IMR-90 (cell line): ENCODE results near the gene EPC1. TPM values are rescaled to one million over a fixed set of nuclear protein-coding genes. Genes with fewer than 3 reads are reported as not detected.

Experiments
- ATAC-seq: fragments of 200-7000 bp; cut with Tn5 transposase; 2 replicates; pipeline ENCODE4 v1.9.1; 2020; ENCODE audit warnings: low read depth, mild to moderate bottlenecking, moderate library complexity
- BruUV-seq: library from RNA; stranded (reverse); fragments of 400-500 nt; replicated peaks from 2 replicates; lab custom pipeline; 2021; lab: Mats Ljungman, UMichigan
- CTCF ChIA-PET: fragments of 300-600 bp; formaldehyde crosslinking; extraction: SDS; loops from one replicate; lab custom pipeline; 2021; ENCODE audit warnings: antibody characterized with exemption; lab: Yijun Ruan, JAX
- POLR2A ChIA-PET: fragments of 300-600 bp; sonication (Branson Sonifier 250); formaldehyde crosslinking; loops from one replicate; lab custom pipeline; 2022; ENCODE audit warnings: antibody characterized with exemption; ENCODE audit not compliant: unreplicated experiment; lab: Charles Lee
- DNase-seq: peaks from one replicate; pipeline ENCODE4 v3.0.0; 2013
- H2AFZ ChIP-seq: replicated peaks from 2 replicates; pipeline ENCODE3; 2013; ENCODE audit warnings: low read length, mild to moderate bottlenecking; ENCODE audit not compliant: poor library complexity
- H2AK5ac ChIP-seq: 2 replicates; pipeline ENCODE4 v1.6.1; 2013; ENCODE audit warnings: low read depth, low read length, inconsistent platforms
- H2AK9ac ChIP-seq: replicated peaks from 2 replicates; pipeline ENCODE3; 2013; ENCODE audit warnings: mild to moderate bottlenecking, low read depth, low read length, moderate library complexity; ENCODE audit not compliant: poor library complexity
- H2BK120ac ChIP-seq: 2 replicates; pipeline ENCODE4 v1.6.1; 2013; ENCODE audit warnings: low read depth, low read length, inconsistent platforms
- H2BK15ac ChIP-seq: 3 replicates; pipeline ENCODE4 v1.6.1; 2013; ENCODE audit warnings: low read depth, low read length, inconsistent platforms
- H2BK20ac ChIP-seq: 2 replicates; pipeline ENCODE4 v1.6.1; 2013; ENCODE audit warnings: low read depth, mild to moderate bottlenecking, inconsistent platforms, low read length, moderate library complexity
- H2BK5ac ChIP-seq: 2 replicates; pipeline ENCODE4 v1.6.1; 2013; ENCODE audit warnings: mild to moderate bottlenecking, low read depth, low read length, inconsistent platforms; ENCODE audit not compliant: poor library complexity, severe bottlenecking
- H3K14ac ChIP-seq: replicated peaks from 2 replicates; pipeline ENCODE4 v1.6.1; 2013; ENCODE audit warnings: low read depth, low read length, inconsistent platforms
- H3K18ac ChIP-seq: 2 replicates; pipeline ENCODE4 v1.6.1; 2013; ENCODE audit warnings: low read depth, low read length, control low read depth
- H3K23ac ChIP-seq: 2 replicates; pipeline ENCODE4 v1.6.1; 2013; ENCODE audit warnings: low read depth, low read length, inconsistent platforms
- H3K27ac ChIP-seq: 2 replicates; pipeline ENCODE4 v1.5.1; 2013; ENCODE audit warnings: mild to moderate bottlenecking, control low read depth, low read length; ENCODE audit not compliant: insufficient read depth
- H3K27me3 ChIP-seq: 2 replicates; pipeline ENCODE4 v1.6.1; 2013; ENCODE audit warnings: low read length; ENCODE audit not compliant: control insufficient read depth, insufficient read depth
- H3K36me3 ChIP-seq: 2 replicates; pipeline ENCODE4 v1.6.1; 2013; ENCODE audit warnings: low read length, mixed read lengths; ENCODE audit not compliant: control insufficient read depth, insufficient read depth
- H3K4ac ChIP-seq: 2 replicates; pipeline ENCODE4 v1.6.1; 2013; ENCODE audit warnings: low read depth, low read length, inconsistent platforms
- H3K4me1 ChIP-seq: 2 replicates; pipeline ENCODE4 v1.6.1; 2013; ENCODE audit warnings: low read length, mixed read lengths; ENCODE audit not compliant: control insufficient read depth, insufficient read depth
- H3K4me2 ChIP-seq: 2 replicates; pipeline ENCODE4 v1.6.1; 2013; ENCODE audit warnings: low read depth, mild to moderate bottlenecking, control low read depth, low read length, moderate library complexity
- H3K4me3 ChIP-seq: 2 replicates; pipeline ENCODE4 v1.5.1; 2013; ENCODE audit warnings: low read depth, mild to moderate bottlenecking, control low read depth, low read length, moderate library complexity; ENCODE audit not compliant: insufficient read depth
- H3K56ac ChIP-seq: 2 replicates; pipeline ENCODE4 v1.6.1; 2013; ENCODE audit warnings: low read length, inconsistent platforms; ENCODE audit not compliant: insufficient read depth; ENCODE audit errors: extremely low read depth
- H3K79me1 ChIP-seq, 2 experiments: 2 replicates each; pipeline ENCODE4 v1.6.1; 2013; ENCODE audit warnings: low read length in 2 of 2, inconsistent platforms in 1 of 2, low read depth in 1 of 2
- H3K9ac ChIP-seq: 2 replicates; pipeline ENCODE4 v1.6.1; 2013; ENCODE audit warnings: low read depth, low read length, control low read depth
- H3K9me1 ChIP-seq: 2 replicates; pipeline ENCODE4 v1.6.1; 2013; ENCODE audit warnings: low read length, inconsistent platforms; ENCODE audit not compliant: insufficient read depth
- H3K9me3 ChIP-seq: 2 replicates; pipeline ENCODE4 v1.6.1; 2013; ENCODE audit warnings: low read length; ENCODE audit not compliant: control insufficient read depth, insufficient read depth
- H4K20me1 ChIP-seq: 2 replicates; pipeline ENCODE4 v1.6.1; 2013; ENCODE audit warnings: low read length, inconsistent platforms; ENCODE audit not compliant: insufficient read depth
- H4K5ac ChIP-seq: 2 replicates; pipeline ENCODE4 v1.6.1; 2013; ENCODE audit warnings: mild to moderate bottlenecking, low read depth, low read length, control low read depth
- H4K8ac ChIP-seq, 2 experiments: 2 replicates each; pipeline ENCODE4 v1.6.1; 2013; ENCODE audit warnings: low read depth in 2 of 2, low read length in 2 of 2, control low read depth in 1 of 2, inconsistent platforms in 1 of 2
- H4K91ac ChIP-seq: 2 replicates; pipeline ENCODE4 v1.6.1; 2013; ENCODE audit warnings: low read depth, low read length, inconsistent platforms; ENCODE audit not compliant: insufficient read depth
- CEBPB ChIP-seq: IDR thresholded peaks from 2 replicates; pipeline ENCODE4 v1.6.1; 2012; ENCODE audit warnings: low read depth, low read length, improper control_type of control experiment
- MXI1 ChIP-seq: IDR thresholded peaks from 2 replicates; pipeline ENCODE4 v1.6.1; 2012; ENCODE audit warnings: low read depth, mild to moderate bottlenecking, low read length, moderate library complexity, borderline replicate concordance
- POLR2A ChIP-seq: IDR thresholded peaks from 2 replicates; pipeline ENCODE4 v1.6.1; 2012; ENCODE audit warnings: mild to moderate bottlenecking, low read depth, low read length
- RCOR1 ChIP-seq: IDR thresholded peaks from 2 replicates; pipeline ENCODE4 v1.6.1; 2012; ENCODE audit warnings: mild to moderate bottlenecking, low read length, improper control_type of control experiment; ENCODE audit not compliant: insufficient replicate concordance
- RFX5 ChIP-seq: IDR thresholded peaks from 2 replicates; pipeline ENCODE4 v1.8.0; 2012; ENCODE audit warnings: low read depth, mild to moderate bottlenecking, low read length, moderate library complexity
- SMC3 ChIP-seq: fragments of 150-350 bp; IDR thresholded peaks from 2 replicates; pipeline ENCODE4 v1.6.1; 2016; ENCODE audit warnings: low read depth, mild to moderate bottlenecking, antibody characterized with exemption, low read length, moderate library complexity
- WGBS, 2 experiments: methylation state at CpG; one replicate each; pipeline versions ENCODE4 v1.1.5 to v1.1.7; 2013; ENCODE audit warnings: missing lambda C conversion rate in 2 of 2; ENCODE audit not compliant: insufficient read length in 1 of 2; ENCODE audit errors: extremely low coverage in 2 of 2; 5-methylcytosine and 5-hydroxymethylcytosine counted together
- dilution Hi-C: fragments of 300-500 bp; cut with HindIII; formaldehyde crosslinking; loops from one replicate; pipeline ENCODE4 v1.14.3; 2018; ENCODE audit warnings: low sequenced_read_pairs; ENCODE audit not compliant: unreplicated experiment
- in situ Hi-C: fragments of 300-500 bp; cut with MboI; formaldehyde crosslinking; loops from 3 replicates; pipeline ENCODE4 v1.14.3; 2019; ENCODE audit warnings: low sequenced_read_pairs, inconsistent platforms, mixed read lengths
- intact Hi-C: fragments of 100-400 bp; cut with micrococcal nuclease; formaldehyde crosslinking; loops from 2 replicates; pipeline ENCODE4 v1.10.0; 2022
- polyA plus RNA-seq, 3 experiments: library from polyadenylated mRNA; depleted of rRNA; stranded (reverse); fragments of >200 nt; gene quantifications; 2 replicates each; pipeline ENCODE4 v1.2.3, GENCODE V29; 2012; ENCODE audit warnings: low replicate concordance in 1 of 3
- total RNA-seq: library from RNA; depleted of rRNA; stranded (reverse); fragments of >200 nt; gene quantifications from 2 replicates; pipeline ENCODE4 v1.2.3, GENCODE V29; 2012
- TF ChIP-seq, protein P1 (sequence below): fragments of 150-350 bp; IDR thresholded peaks from 2 replicates; pipeline ENCODE4 v1.6.1; 2017; ENCODE audit warnings: mild to moderate bottlenecking, antibody characterized with exemption, low read length, low read depth

EPC1 gene
- total and polyA plus RNA-seq, 2 of the 4 experiments (the other 2 are of a cell fraction), result 21.9 to 23.5 TPM

DNA sequence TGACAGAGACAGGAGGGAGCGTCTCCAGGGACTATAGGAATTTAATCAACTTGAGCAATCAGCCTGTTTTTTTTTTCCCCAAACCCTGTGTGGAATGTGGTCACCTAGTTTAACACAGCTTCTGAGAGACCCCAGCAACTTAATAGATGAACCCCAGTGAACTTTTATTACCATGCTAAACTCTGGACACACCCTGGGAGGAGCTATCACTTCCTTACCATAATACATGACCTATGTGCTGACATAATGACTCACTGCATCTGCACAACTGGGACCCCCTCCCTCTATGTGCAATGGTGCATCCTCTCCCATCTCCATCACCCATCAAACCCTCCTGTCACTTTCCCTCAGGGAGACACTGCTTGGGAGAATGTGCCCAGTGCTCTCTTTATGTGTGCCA is 83.7 kb downstream of the EPC1 start:
- TF ChIP-seq, protein P1, sequence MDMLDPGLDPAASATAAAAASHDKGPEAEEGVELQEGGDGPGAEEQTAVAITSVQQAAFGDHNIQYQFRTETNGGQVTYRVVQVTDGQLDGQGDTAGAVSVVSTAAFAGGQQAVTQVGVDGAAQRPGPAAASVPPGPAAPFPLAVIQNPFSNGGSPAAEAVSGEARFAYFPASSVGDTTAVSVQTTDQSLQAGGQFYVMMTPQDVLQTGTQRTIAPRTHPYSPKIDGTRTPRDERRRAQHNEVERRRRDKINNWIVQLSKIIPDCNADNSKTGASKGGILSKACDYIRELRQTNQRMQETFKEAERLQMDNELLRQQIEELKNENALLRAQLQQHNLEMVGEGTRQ, result no peak
- TF ChIP-seq SMC3 (no peak), MXI1 (no peak), POLR2A (no peak), RFX5 (no peak), CEBPB (no peak), RCOR1 (no peak)
- Histone ChIP-seq H3K9me3 (no peaks in the 10 kb centered on the region), H2BK120ac (no peak overlapping the region), H3K23ac (no peak overlapping the region), H4K5ac (no peak overlapping the region), H4K20me1 (no peaks in the 10 kb centered on the region), H3K56ac (no peak overlapping the region), H3K9me1 (no peaks in the 10 kb centered on the region), H3K27me3 (no peaks in the 10 kb centered on the region), H3K4me1 (no peaks in the 10 kb centered on the region), H3K14ac (no peak overlapping the region), H3K4me3 (no peak overlapping the region), H2AK9ac (no peak overlapping the region), H3K27ac (no peak overlapping the region), H2AFZ (no peak overlapping the region), H3K4ac (no peak overlapping the region), H3K18ac (no peak overlapping the region), H3K4me2 (no peak overlapping the region), H3K36me3 (peaks cover 5% of the 10 kb centered on the region; the same call in 1 of the 2 replicates), H4K8ac (no peak overlapping the region), H2BK15ac (no peak overlapping the region), H2AK5ac (no peak overlapping the region), H3K9ac (no peak overlapping the region), H4K91ac (no peak overlapping the region), H2BK5ac (no peak overlapping the region), H3K79me1 (no peaks in the 10 kb centered on the region), H2BK20ac (no peak overlapping the region)
- WGBS, 2 experiments, result no CpG with 5 or more reads among the region's 1 CpG
- in situ Hi-C loops (no loop called here), dilution Hi-C loops (no loop called here), intact Hi-C loops (no loop called here)
- ChIA-PET POLR2A (no interaction called here), CTCF (no interaction called here)
- no peak for DNase-seq
- BruUV-seq, result no TSS peak
- no peak for ATAC-seq
